ENCODE measurements around the gene WNT7B. TPM values are rescaled to one million over a fixed set of nuclear protein-coding genes. Genes with fewer than 3 reads are reported as not detected.

The WNT7B gene
- total and polyA plus RNA-seq, 2 of the 8 experiments (the other 6 are each of a cell fraction or from before 2014, with no cell fraction given), result 0.14 to 0.24 TPM

DNA sequence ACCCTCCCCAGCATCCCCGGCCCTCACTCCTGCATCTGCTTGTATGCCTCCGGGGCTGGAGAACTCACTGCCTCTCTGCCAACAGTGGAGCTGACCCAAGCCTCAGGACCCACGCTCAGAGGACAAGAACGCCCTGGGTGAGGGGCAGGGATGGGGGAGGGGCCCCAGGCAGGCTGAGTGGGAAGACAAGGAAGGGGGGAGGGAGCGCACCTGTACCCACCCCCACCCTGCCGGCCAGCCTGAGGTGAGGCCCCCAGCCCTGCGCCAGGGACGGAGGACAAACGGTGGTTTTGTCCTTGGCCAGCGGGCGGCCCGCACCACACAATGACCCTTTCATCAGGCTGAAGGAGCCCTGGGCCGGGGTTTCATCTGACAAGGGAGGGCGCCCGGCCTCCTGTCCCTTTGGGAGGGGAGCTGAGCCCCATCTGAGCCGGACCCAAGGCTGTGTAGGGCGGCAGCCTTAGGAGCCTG, 10.0 kb downstream of the WNT7B start (continued):
- TF ChIP-seq KDM1A (IDR thresholded peaks at IDR 0.05; ENCODE audit: borderline replicate concordance, low read length), result peak; percentile 90
- TF ChIP-seq KDM4A (IDR thresholded peaks at IDR 0.05; ENCODE audit: low read depth, low read length, severe bottlenecking), result no peak
